Subcutaneous adipose tissue (tissue), 4 donors: ENCODE results near the gene ARPC5L. TPM values are rescaled to one million over a fixed set of nuclear protein-coding genes. Genes with fewer than 3 reads are reported as not detected.

Source experiments
- total RNA-seq, 4 donors: library from RNA; depleted of rRNA; stranded (reverse); fragments of >200 nt; gene quantifications; one replicate each; pipeline ENCODE4 v1.1.0, GENCODE V29; 2016
- TF ChIP-seq, protein P1 (sequence below): fragments of 450-650 bp; IDR thresholded peaks from one replicate; pipeline ENCODE4 v1.5.1; 2016; ENCODE audit warnings: low read depth, mild to moderate bottlenecking, control low read depth, antibody characterized with exemption, moderate library complexity

Gene ARPC5L
- total RNA-seq, 4 donors from 2014 or later: 13.8 to 29.2 (median 16.3) TPM

DNA sequence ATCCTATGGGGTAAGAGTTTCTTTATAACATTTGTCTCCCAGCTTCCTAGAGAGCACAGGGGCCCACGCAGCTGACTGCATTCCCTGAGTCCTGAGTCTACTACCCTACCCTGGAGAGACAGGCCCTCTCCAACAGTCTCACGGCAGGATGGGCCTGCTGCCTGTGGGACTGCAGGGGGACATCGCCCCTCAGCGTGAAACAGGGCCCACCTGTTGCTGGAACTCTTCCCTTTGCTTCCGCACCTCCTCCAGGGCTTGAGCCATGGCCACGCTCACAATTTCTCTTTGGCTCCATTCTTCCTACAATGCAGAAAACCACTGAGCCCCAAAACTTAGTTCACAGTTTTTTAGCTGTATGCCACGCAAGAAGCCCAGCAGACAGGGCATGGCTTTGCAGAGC, 28.2 kb downstream of the ARPC5L start:
- TF ChIP-seq, protein P1, sequence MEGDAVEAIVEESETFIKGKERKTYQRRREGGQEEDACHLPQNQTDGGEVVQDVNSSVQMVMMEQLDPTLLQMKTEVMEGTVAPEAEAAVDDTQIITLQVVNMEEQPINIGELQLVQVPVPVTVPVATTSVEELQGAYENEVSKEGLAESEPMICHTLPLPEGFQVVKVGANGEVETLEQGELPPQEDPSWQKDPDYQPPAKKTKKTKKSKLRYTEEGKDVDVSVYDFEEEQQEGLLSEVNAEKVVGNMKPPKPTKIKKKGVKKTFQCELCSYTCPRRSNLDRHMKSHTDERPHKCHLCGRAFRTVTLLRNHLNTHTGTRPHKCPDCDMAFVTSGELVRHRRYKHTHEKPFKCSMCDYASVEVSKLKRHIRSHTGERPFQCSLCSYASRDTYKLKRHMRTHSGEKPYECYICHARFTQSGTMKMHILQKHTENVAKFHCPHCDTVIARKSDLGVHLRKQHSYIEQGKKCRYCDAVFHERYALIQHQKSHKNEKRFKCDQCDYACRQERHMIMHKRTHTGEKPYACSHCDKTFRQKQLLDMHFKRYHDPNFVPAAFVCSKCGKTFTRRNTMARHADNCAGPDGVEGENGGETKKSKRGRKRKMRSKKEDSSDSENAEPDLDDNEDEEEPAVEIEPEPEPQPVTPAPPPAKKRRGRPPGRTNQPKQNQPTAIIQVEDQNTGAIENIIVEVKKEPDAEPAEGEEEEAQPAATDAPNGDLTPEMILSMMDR: no peak

GRCh38 chr9:124894035-124894740, 32.3 kb downstream of the ARPC5L start:
- TF ChIP-seq, protein P1: no peak

- TF ChIP-seq, protein P1: no peak
Observed at GRCh38 chr9:124894741-124895170, 32.8 kb downstream of the ARPC5L start.

- TF ChIP-seq, protein P1: no peak
Observed at GRCh38 chr9:124897570-124898460, 35.9 kb downstream of the ARPC5L start.

- TF ChIP-seq, protein P1: no peak
Observed at GRCh38 chr9:124899845-124900244, 37.9 kb downstream of the ARPC5L start.

DNA sequence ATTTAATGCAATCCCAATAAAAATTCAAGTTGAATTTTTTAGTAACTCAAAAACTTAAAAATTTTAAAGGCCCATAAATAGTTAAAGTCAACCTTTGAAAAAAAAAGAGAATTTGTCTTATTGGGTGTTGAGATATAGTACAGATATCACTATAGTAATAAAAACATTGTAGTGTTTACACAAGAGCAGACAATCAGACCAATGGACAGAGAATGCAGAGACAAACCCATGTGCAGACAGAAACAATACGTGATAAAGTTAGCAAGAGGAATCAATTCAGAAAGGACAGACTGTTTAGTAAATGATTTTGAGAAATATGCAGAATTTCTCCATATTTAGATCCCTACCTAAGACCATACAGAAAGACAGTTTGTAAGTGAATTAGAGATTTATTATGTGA, 45.0 kb downstream of the ARPC5L start:
- TF ChIP-seq, protein P1: no peak

DNA sequence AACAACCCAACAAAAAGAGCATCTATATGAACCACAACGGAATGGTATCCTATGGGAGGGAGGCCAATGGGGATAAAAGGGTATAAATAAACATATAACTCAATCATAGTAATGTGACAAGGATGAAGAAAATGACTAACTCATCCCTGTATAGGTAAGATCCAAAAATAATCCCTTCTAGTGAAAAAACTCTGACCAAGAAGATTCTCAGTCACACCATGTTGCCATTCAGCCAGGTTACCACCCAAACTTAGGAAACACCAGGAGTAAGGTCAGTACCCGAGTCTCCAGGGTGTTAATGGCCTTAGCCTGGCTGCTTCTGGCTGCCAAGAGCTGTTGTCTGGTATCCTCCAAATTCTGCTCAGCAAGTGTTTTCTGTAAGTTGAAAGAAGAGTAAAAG, 46.2 kb downstream of the ARPC5L start:
- TF ChIP-seq, protein P1: no peak
